HepG2 (cell line): Measurements from ENCODE around the gene NPY4R. TPM values are rescaled to one million over a fixed set of nuclear protein-coding genes. Genes with fewer than 3 reads are reported as not detected.
"Not testable (repeated sequence)": the region's sequence is repeated elsewhere in the genome, so short reads cannot be mapped to it uniquely, and the experiment has no call there.

Experiments used
- ATAC-seq: fragments of 200-7000 bp; cut with Tn5 transposase; 3 replicates; pipeline ENCODE4 v1.9.1; 2020; ENCODE audit warnings: mild to moderate bottlenecking, moderate library complexity
- BruUV-seq: library from RNA; stranded (reverse); fragments of 400-500 nt; replicated peaks from 2 replicates; lab custom pipeline; 2021; lab: Mats Ljungman, UMichigan
- CTCF ChIA-PET: fragments of 300-600 bp; formaldehyde crosslinking; extraction: SDS; loops from one replicate; lab custom pipeline; 2021; ENCODE audit warnings: low total read pairs, inconsistent platforms, low intra/inter-chr PET ratio; lab: Yijun Ruan, JAX
- POLR2A ChIA-PET: fragments of 350-600 bp; sonication (Branson Sonifier 250); formaldehyde crosslinking; loops from one replicate; lab custom pipeline; 2020; ENCODE audit warnings: antibody characterized with exemption, inconsistent platforms; lab: Yijun Ruan, JAX
- DNase-seq: peaks from one replicate; pipeline ENCODE4 v3.0.0-alpha.2; 2015; ENCODE audit warnings: low spot score
- FAIRE-seq: peaks from 3 replicates; lab custom pipeline; 2011; peaks lifted over from hg19 to GRCh38; lab: Jason Lieb, UNC
- H2AFZ ChIP-seq: one replicate; pipeline ENCODE4 v1.6.1; 2011; ENCODE audit warnings: low read length, inconsistent platforms
- H3K27ac ChIP-seq: fragments of 300-600 bp; 3 replicates; pipeline ENCODE4 v1.8.0; 2011; ENCODE audit warnings: mixed run types, mild to moderate bottlenecking, mixed read lengths, low read length, inconsistent platforms; ENCODE audit not compliant: insufficient read depth; ENCODE audit errors: extremely low read length
- H3K27me3 ChIP-seq, 2 experiments: fragments of 200-600 bp in 1 of 2; 2 replicates in 1 of 2; 3 replicates in 1 of 2; pipeline versions ENCODE4 v1.6.0 to v1.8.0; 2011; ENCODE audit warnings: low read length in 2 of 2, mild to moderate bottlenecking in 2 of 2, moderate library complexity in 2 of 2, inconsistent platforms in 1 of 2; ENCODE audit not compliant: insufficient read depth in 2 of 2, control insufficient read depth in 1 of 2
- H3K36me3 ChIP-seq, 2 experiments: fragments of 200-600 bp in 1 of 2; replicated peaks in 1 of 2; 2 replicates in 1 of 2; 3 replicates in 1 of 2; pipeline versions ENCODE4 v1.5.1 to v1.8.0; 2011; ENCODE audit warnings: low read length in 2 of 2, inconsistent platforms in 1 of 2; ENCODE audit not compliant: insufficient read depth in 2 of 2, control insufficient read depth in 1 of 2
- H3K4me1 ChIP-seq: 2 replicates; pipeline ENCODE4 v1.5.1; 2012; ENCODE audit warnings: low read length, inconsistent platforms; ENCODE audit not compliant: insufficient read depth
- H3K4me2 ChIP-seq: 2 replicates; pipeline ENCODE4 v1.6.0; 2011; ENCODE audit warnings: low read depth, low read length, inconsistent platforms
- H3K4me3 ChIP-seq, 3 experiments: fragments of 200-600 bp in 1 of 3; sonication (generic), shearing (Covaris generic) in 1 of 3; replicated peaks in 1 of 3; 2 replicates each; pipeline ENCODE4 v1.5.1; 2011 to 2016; ENCODE audit warnings: low read length in 3 of 3, inconsistent platforms in 2 of 3, low read depth in 2 of 3, mild to moderate bottlenecking in 2 of 3, control low read depth in 1 of 3, mixed read lengths in 1 of 3; ENCODE audit not compliant: insufficient read depth in 1 of 3
- H3K79me2 ChIP-seq: one replicate; pipeline ENCODE4 v1.6.1; 2011; ENCODE audit warnings: low read length, inconsistent platforms; ENCODE audit not compliant: insufficient read depth
- H3K9ac ChIP-seq: 2 replicates; pipeline ENCODE4 v1.6.0; 2011; ENCODE audit warnings: mild to moderate bottlenecking, low read depth, low read length, inconsistent platforms; ENCODE audit not compliant: insufficient read depth
- H3K9me3 ChIP-seq: 2 replicates; pipeline ENCODE4 v1.5.1; 2012; ENCODE audit warnings: mild to moderate bottlenecking, low read length
- H4K20me1 ChIP-seq: 2 replicates; pipeline ENCODE4 v1.6.0; 2011; ENCODE audit warnings: inconsistent platforms, mild to moderate bottlenecking, low read length, moderate library complexity; ENCODE audit not compliant: insufficient read depth
- WGBS: methylation state at CpG from one replicate; pipeline ENCODE4 v1.1.6; 2017; ENCODE audit warnings: low lambda C conversion rate; 5-methylcytosine and 5-hydroxymethylcytosine counted together
- in situ Hi-C: cut with HindIII; loops from 2 replicates; pipeline ENCODE4 v1.10.0; 2017; ENCODE audit warnings: low pct_unique_long_range_greater_than_20kb; ENCODE audit not compliant: extremely low pct_ligation_motif_present
- intact Hi-C: fragments of 100-400 bp; cut with micrococcal nuclease; formaldehyde crosslinking; loops from one replicate; pipeline ENCODE4 v1.10.0; 2022; ENCODE audit not compliant: unreplicated experiment
- polyA plus RNA-seq, 8 experiments: library from polyadenylated mRNA; depleted of rRNA in 3 of 8; stranded (reverse) in 7 of 8; unstranded in 1 of 8; fragments of >200 nt; fragmentation: Illumina TruSeq in 4 of 8; extraction: Trizol in 4 of 8; gene quantifications; 2 replicates each; pipeline versions ENCODE4 v1.2.1 to v1.2.3, GENCODE V29; 2011 to 2016; ENCODE audit warnings: low read depth in 4 of 8, missing spikeins in 1 of 8, mixed read lengths in 1 of 8; ENCODE audit not compliant: insufficient read depth in 1 of 8
- total RNA-seq, 5 experiments: library from RNA; depleted of rRNA; stranded (reverse); fragments of >200 nt; fragmentation: Illumina TruSeq; extraction: Trizol; gene quantifications; 2 replicates each; pipeline ENCODE4 v1.2.3, GENCODE V29; 2016; ENCODE audit warnings: low read depth in 1 of 5

The NPY4R gene
- total and polyA plus RNA-seq, 2 of the 13 experiments (the other 11 are each of a cell fraction or from before 2014, with no cell fraction given), result not detected

GRCh38 chr10:46486459-46486858 lies 20.7 kb upstream of the NPY4R start:
- H3K36me3 ChIP-seq, H3K27me3 ChIP-seq, H3K4me2 ChIP-seq, BruUV-seq, H3K9me3 ChIP-seq, DNase-seq, CTCF ChIA-PET, H3K27ac ChIP-seq, H2AFZ ChIP-seq, FAIRE-seq, H3K79me2 ChIP-seq, H3K4me1 ChIP-seq, H3K9ac ChIP-seq, H4K20me1 ChIP-seq, ATAC-seq, intact Hi-C loops, POLR2A ChIA-PET, in situ Hi-C loops, H3K4me3 ChIP-seq: not testable (repeated sequence)
- no CpG with 5 or more reads among the region's 2 CpGs for WGBS

- H3K79me2 ChIP-seq, H3K4me1 ChIP-seq, H4K20me1 ChIP-seq, H3K9me3 ChIP-seq, in situ Hi-C loops, CTCF ChIA-PET, FAIRE-seq, DNase-seq, H3K4me2 ChIP-seq, ATAC-seq, POLR2A ChIA-PET, BruUV-seq, H3K9ac ChIP-seq, intact Hi-C loops, H2AFZ ChIP-seq, H3K27ac ChIP-seq, H3K4me3 ChIP-seq, H3K27me3 ChIP-seq, H3K36me3 ChIP-seq: not testable (repeated sequence)
- 0% methylated on average over 2 of the region's 3 CpGs for WGBS
Measured at GRCh38 chr10:46474746-46475320, 9.1 kb upstream of the NPY4R start.

- H3K9me3 ChIP-seq, CTCF ChIA-PET, H4K20me1 ChIP-seq, H3K9ac ChIP-seq, H3K27me3 ChIP-seq, POLR2A ChIA-PET, BruUV-seq, H3K79me2 ChIP-seq, ATAC-seq, H3K4me2 ChIP-seq, H2AFZ ChIP-seq, intact Hi-C loops, DNase-seq, H3K36me3 ChIP-seq, in situ Hi-C loops, H3K4me3 ChIP-seq, H3K27ac ChIP-seq, H3K4me1 ChIP-seq, FAIRE-seq: not testable (repeated sequence)
- 7% methylated on average over 2 of the region's 3 CpGs for WGBS
Measured at GRCh38 chr10:46473758-46474157, 8.0 kb upstream of the NPY4R start.

GRCh38 chr10:46470134-46470533 lies 4.4 kb upstream of the NPY4R start:
- WGBS, result no CpG with 5 or more reads among the region's 1 CpG
- H3K79me2 ChIP-seq, BruUV-seq, H2AFZ ChIP-seq, H3K4me3 ChIP-seq, H3K9ac ChIP-seq, H3K27ac ChIP-seq, POLR2A ChIA-PET, ATAC-seq, H4K20me1 ChIP-seq, H3K4me2 ChIP-seq, FAIRE-seq, H3K27me3 ChIP-seq, intact Hi-C loops, CTCF ChIA-PET, H3K4me1 ChIP-seq, DNase-seq, in situ Hi-C loops, H3K36me3 ChIP-seq, H3K9me3 ChIP-seq: not testable (repeated sequence)
